Mesodermal cell (in vitro differentiated cells): ENCODE data around the gene C1orf210.
A peak's percentile ranks its signal among the peaks of the same experiment; 100 is the strongest.

Source experiments
- H3K27ac ChIP-seq: 2 replicates; pipeline ENCODE4 v1.7.0; 2013; ENCODE audit warnings: mild to moderate bottlenecking, low read depth, low read length, moderate library complexity; ENCODE audit not compliant: severe bottlenecking
- H3K36me3 ChIP-seq: 2 replicates; pipeline ENCODE4 v1.7.1; 2013; ENCODE audit warnings: mild to moderate bottlenecking, low read length, moderate library complexity; ENCODE audit not compliant: control insufficient read depth, insufficient read depth
- H3K4me1 ChIP-seq: one replicate; pipeline ENCODE4 v1.7.1; 2013; ENCODE audit warnings: mild to moderate bottlenecking, low read length; ENCODE audit not compliant: insufficient read depth, control insufficient read depth, poor library complexity, severe bottlenecking
- H3K4me3 ChIP-seq: 2 replicates; pipeline ENCODE4 v1.7.0; 2013; ENCODE audit warnings: low read length, control low read depth, mild to moderate bottlenecking; ENCODE audit not compliant: insufficient read depth, poor library complexity, severe bottlenecking; ENCODE audit errors: extremely low read depth
- H3K9me3 ChIP-seq: 2 replicates; pipeline ENCODE4 v1.7.1; 2013; ENCODE audit warnings: mild to moderate bottlenecking, low read length, moderate library complexity; ENCODE audit not compliant: control insufficient read depth
- WGBS, 2 experiments: methylation state at CpG; one replicate each; pipeline ENCODE4 v1.1.5; 2013; ENCODE audit warnings: missing lambda C conversion rate in 2 of 2; ENCODE audit not compliant: insufficient coverage in 2 of 2; 5-methylcytosine and 5-hydroxymethylcytosine counted together

C1orf210 gene

DNA sequence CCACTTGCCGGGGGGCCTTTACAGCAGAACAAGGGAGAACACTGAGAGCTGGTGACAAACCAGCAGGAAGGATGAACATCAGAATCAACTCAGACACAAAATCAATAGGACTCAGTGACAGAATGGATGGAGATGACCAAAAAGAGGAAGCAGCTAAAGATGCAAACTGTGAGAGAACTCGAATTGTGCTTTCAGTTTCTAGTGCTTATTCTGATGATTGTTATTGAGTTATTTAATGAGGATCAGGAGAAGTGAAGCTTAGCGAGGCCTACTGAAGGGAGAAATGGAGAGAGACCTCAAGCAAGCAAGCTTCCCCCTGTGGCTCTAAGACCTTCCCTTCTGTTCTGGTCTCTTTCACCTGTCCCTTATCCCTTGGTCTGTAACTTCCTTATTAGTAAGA, 45.9 kb downstream of the C1orf210 start:
- Histone ChIP-seq H3K4me3 (no peak overlapping the region), H3K4me1 (peaks cover 4% of the 10 kb centered on the region), H3K27ac (no peak overlapping the region), H3K36me3 (no peaks in the 10 kb centered on the region), H3K9me3 (peaks cover 6% of the 10 kb centered on the region)
- WGBS, 2 experiments: 63 to 72% methylated on average over 1 to 2 of the region's 3 CpGs

- H3K36me3 ChIP-seq: no peaks in the 10 kb centered on the region
- H3K9me3 ChIP-seq: peaks cover 6% of the 10 kb centered on the region
- peaks cover 4% of the 10 kb centered on the region for H3K4me1 ChIP-seq
- no peak overlapping the region for H3K27ac ChIP-seq
- no peak overlapping the region for H3K4me3 ChIP-seq
- 95 to 97% methylated on average over 2 to 3 of the region's 3 CpGs for WGBS, 2 experiments
Measured at GRCh38 chr1:43238991-43239469, 46.4 kb downstream of the C1orf210 start.

GRCh38 chr1:43238085-43238484, 47.3 kb downstream of the C1orf210 start:
- WGBS, 2 experiments: 0 to 6% methylated on average over 4 of the region's 5 CpGs
- Histone ChIP-seq H3K36me3 (no peaks in the 10 kb centered on the region), H3K9me3 (peaks cover under 1% of the 10 kb centered on the region), H3K4me3 (no peak overlapping the region), H3K27ac (no peak overlapping the region), H3K4me1 (peaks cover 4% of the 10 kb centered on the region)

- Histone ChIP-seq H3K36me3 (no peaks in the 10 kb centered on the region), H3K27ac (no peak overlapping the region), H3K9me3 (no peaks in the 10 kb centered on the region), H3K4me1 (peaks cover 11% of the 10 kb centered on the region), H3K4me3 (no peak overlapping the region)
- 89% methylated on average over 1 of the region's 1 CpG; no CpG with 5 or more reads in 1 of the 2 experiments for WGBS, 2 experiments
Measured at GRCh38 chr1:43237121-43237520, 48.3 kb downstream of the C1orf210 start.

GRCh38 chr1:43235451-43236121, 49.8 kb downstream of the C1orf210 start:
- WGBS, 2 experiments: 95 to 98% methylated on average over 8 to 9 of the region's 9 CpGs
- Histone ChIP-seq H3K4me1 (peaks cover 13% of the 10 kb centered on the region), H3K4me3 (no peak overlapping the region), H3K27ac (no peak overlapping the region), H3K9me3 (no peaks in the 10 kb centered on the region), H3K36me3 (no peaks in the 10 kb centered on the region)

GRCh38 chr1:43235040-43235439, 50.3 kb downstream of the C1orf210 start:
- peaks cover 17% of the 10 kb centered on the region for H3K4me1 ChIP-seq
- no peaks in the 10 kb centered on the region for H3K36me3 ChIP-seq
- no peak overlapping the region for H3K27ac ChIP-seq
- no peak overlapping the region for H3K4me3 ChIP-seq
- no peaks in the 10 kb centered on the region for H3K9me3 ChIP-seq
- WGBS, 2 experiments: 89 to 90% methylated on average over 2 to 5 of the region's 8 CpGs

GRCh38 chr1:43234267-43234666, 51.1 kb downstream of the C1orf210 start:
- H3K27ac ChIP-seq: no peak overlapping the region
- WGBS, 2 experiments: 95 to 97% methylated on average over 17 of the region's 17 CpGs
- H3K9me3 ChIP-seq: no peaks in the 10 kb centered on the region
- no peaks in the 10 kb centered on the region for H3K36me3 ChIP-seq
- peaks cover 17% of the 10 kb centered on the region for H3K4me1 ChIP-seq
- H3K4me3 ChIP-seq: no peak overlapping the region

GRCh38 chr1:43233631-43234030, 51.8 kb downstream of the C1orf210 start:
- H3K4me1 ChIP-seq: peaks cover 17% of the 10 kb centered on the region
- 91 to 94% methylated on average over 5 of the region's 5 CpGs for WGBS, 2 experiments

DNA sequence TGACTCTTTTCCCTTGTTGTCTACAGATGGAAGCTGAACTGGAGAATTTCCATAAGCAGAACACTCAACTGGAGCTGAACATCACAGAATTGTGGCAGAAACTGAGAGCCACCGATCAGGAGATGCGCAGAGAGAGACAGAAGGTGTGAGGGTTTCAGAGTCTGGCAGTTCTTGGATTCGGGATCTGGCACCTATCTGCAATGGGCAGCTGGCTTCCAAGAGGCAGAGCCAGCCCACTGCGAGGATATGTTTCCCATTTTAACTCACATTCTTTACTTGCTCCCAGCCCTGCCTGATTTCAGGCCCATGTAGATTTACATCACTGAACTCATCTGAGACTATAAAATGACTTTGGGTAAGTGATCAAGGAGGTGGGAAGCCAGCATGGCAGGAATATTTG, 52.9 kb downstream of the C1orf210 start:
- Histone ChIP-seq H3K4me3 (no peak overlapping the region), H3K36me3 (no peaks in the 10 kb centered on the region), H3K27ac (no peak overlapping the region), H3K9me3 (no peaks in the 10 kb centered on the region), H3K4me1 (peaks cover 22% of the 10 kb centered on the region)
- WGBS, 2 experiments: 94 to 100% methylated on average over 2 to 3 of the region's 4 CpGs

More at GRCh38 chr1:43233631-43234030, 51.8 kb downstream of the C1orf210 start:
- Histone ChIP-seq H3K27ac (no peak overlapping the region), H3K36me3 (no peaks in the 10 kb centered on the region), H3K9me3 (no peaks in the 10 kb centered on the region), H3K4me3 (no peak overlapping the region)

GRCh38 chr1:43232074-43232473, 53.3 kb downstream of the C1orf210 start:
- Histone ChIP-seq H3K9me3 (no peaks in the 10 kb centered on the region), H3K27ac (peak overlapping the region; percentile 5), H3K4me1 (peaks cover 24% of the 10 kb centered on the region), H3K4me3 (no peak overlapping the region), H3K36me3 (no peaks in the 10 kb centered on the region)
- 30 to 45% methylated on average over 2 of the region's 4 CpGs for WGBS, 2 experiments
